ENCODE data around the gene TMEM214. TPM values are rescaled to one million over a fixed set of nuclear protein-coding genes. Genes with fewer than 3 reads are reported as not detected.

TMEM214 gene
- total RNA-seq, 1 donor from 2014 or later = 93.5 TPM

GRCh38 chr2:27071277-27071989 is 38.7 kb downstream of the TMEM214 start, which contains the start of gene OST4:
Gene OST4, minus strand, starts transcription at chr2:27071654.
- Mint-ChIP-seq H3K27ac (ENCODE audit: unreplicated experiment) (peak within 1 kb of the TSS; percentile 94), H3K4me3 (ENCODE audit: unreplicated experiment) (peak within 1 kb of the TSS; percentile 98), H3K27me3 (ENCODE audit: low read depth, unreplicated experiment) (no peaks in the 10 kb centered on the region), H3K9me3 (ENCODE audit: unreplicated experiment) (no peaks in the 10 kb centered on the region), H3K4me1 (ENCODE audit: low read depth, unreplicated experiment) (peaks cover 36% of the 10 kb centered on the region), H3K36me3 (ENCODE audit: low read depth, unreplicated experiment) (peaks cover 13% of the 10 kb centered on the region)
- H2AFZ ChIP-seq (ENCODE audit: low read depth, low read length) = peak within 1 kb of the TSS; percentile 62
- peaks cover 46% of the 10 kb centered on the region for H3K79me2 ChIP-seq (ENCODE audit: insufficient read depth, low read length)
- no peak for TF ChIP-seq EZH2 (IDR thresholded peaks at IDR 0.05; ENCODE audit: insufficient read depth, low read length)
- no peak for TF ChIP-seq CTCF (IDR thresholded peaks at IDR 0.05; ENCODE audit: insufficient read depth, low read depth, low read length)
- no peaks in the 10 kb centered on the region for H3K27me3 ChIP-seq (ENCODE audit: insufficient read depth, low read length)
- no peak for FAIRE-seq
- DNase-seq (ENCODE audit: low read depth) = peak; percentile 87
- H3K4me3 ChIP-seq (ENCODE audit: insufficient read depth, low read depth, low read length) = peak within 1 kb of the TSS; percentile 98
- no peaks in the 10 kb centered on the region for H3K9me3 ChIP-seq (ENCODE audit: insufficient read depth, low read depth, low read length)
- peaks cover 50% of the 10 kb centered on the region for H3K4me1 ChIP-seq (ENCODE audit: insufficient read depth, low read length)
- peaks cover 20% of the 10 kb centered on the region for H3K36me3 ChIP-seq (ENCODE audit: insufficient read depth, low read length)
- peaks cover 38% of the 10 kb centered on the region for H4K20me1 ChIP-seq (ENCODE audit: insufficient read depth, low read length)
- H3K27ac ChIP-seq (ENCODE audit: low read depth, low read length) = peak within 1 kb of the TSS; percentile 86
- H3K4me2 ChIP-seq (ENCODE audit: low read length) = peak within 1 kb of the TSS; percentile 97
- H3K9ac ChIP-seq (ENCODE audit: low read length) = peak within 1 kb of the TSS; percentile 96

DNA sequence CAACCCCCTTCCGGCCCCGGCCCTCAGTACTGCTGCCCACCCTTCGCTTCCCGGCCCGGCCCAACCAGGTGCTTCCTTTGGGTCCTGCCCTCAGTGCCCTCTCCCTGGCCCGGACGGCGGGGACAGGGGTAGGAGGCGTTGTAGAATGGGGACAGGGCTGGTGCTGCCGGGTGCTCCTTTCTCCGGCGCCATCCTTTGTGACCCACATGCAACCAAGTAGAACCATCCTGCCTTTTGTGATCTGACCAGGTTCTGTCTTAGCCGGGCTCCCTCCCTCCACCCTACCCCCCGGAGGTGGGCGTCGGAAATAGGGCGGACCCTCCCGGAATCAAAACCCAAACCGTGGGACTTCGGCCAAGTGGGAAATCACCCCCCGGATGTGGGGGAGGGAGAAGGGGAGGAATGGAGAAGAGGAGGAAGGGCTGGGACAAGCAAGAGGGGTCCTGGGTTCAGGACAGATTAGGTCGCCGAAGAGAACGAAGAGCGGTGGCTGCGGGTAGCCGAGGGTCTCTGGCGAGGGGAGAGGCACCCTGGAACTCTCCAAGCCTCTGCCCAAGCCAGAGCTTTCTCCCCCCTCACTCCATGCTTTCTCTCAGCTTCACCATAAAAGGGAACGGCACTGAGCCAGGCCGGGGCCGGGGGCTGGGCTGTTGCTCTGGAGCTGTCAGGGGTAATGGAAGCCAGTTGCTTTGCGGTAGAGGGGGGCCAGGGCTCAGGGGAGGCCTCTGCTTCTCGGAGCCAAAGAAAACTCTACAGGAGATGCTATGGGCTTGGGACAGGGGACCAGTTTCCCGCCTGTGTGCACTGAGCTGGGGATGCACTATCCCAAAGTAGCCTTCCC is 39.4 kb downstream of the TMEM214 start:
- no peaks in the 10 kb centered on the region for H3K9me3 Mint-ChIP-seq (ENCODE audit: unreplicated experiment)

More for the DNA sequence above, 39.4 kb downstream of the TMEM214 start:
- DNase-seq (ENCODE audit: low read depth) = peak; percentile 70
- Mint-ChIP-seq H3K36me3 (ENCODE audit: low read depth, unreplicated experiment) (peaks cover 13% of the 10 kb centered on the region), H3K27ac (ENCODE audit: unreplicated experiment) (peak overlapping the region; percentile 86), H3K4me3 (ENCODE audit: unreplicated experiment) (peak overlapping the region; percentile 81), H3K27me3 (ENCODE audit: low read depth, unreplicated experiment) (peaks cover under 1% of the 10 kb centered on the region), H3K4me1 (ENCODE audit: low read depth, unreplicated experiment) (peaks cover 36% of the 10 kb centered on the region)
- no peak for TF ChIP-seq CTCF (IDR thresholded peaks at IDR 0.05; ENCODE audit: insufficient read depth, low read depth, low read length)
- TF ChIP-seq EZH2 (IDR thresholded peaks at IDR 0.05; ENCODE audit: insufficient read depth, low read length) = no peak
- Histone ChIP-seq H3K4me2 (ENCODE audit: low read length) (peak overlapping the region; percentile 97), H3K9me3 (ENCODE audit: insufficient read depth, low read depth, low read length) (no peaks in the 10 kb centered on the region), H3K27ac (ENCODE audit: low read depth, low read length) (peak overlapping the region; percentile 43), H3K4me1 (ENCODE audit: insufficient read depth, low read length) (peaks cover 50% of the 10 kb centered on the region), H3K9ac (ENCODE audit: low read length) (peak overlapping the region; percentile 96), H4K20me1 (ENCODE audit: insufficient read depth, low read length) (peaks cover 36% of the 10 kb centered on the region), H3K4me3 (ENCODE audit: insufficient read depth, low read depth, low read length) (peak overlapping the region; percentile 98), H2AFZ (ENCODE audit: low read depth, low read length) (peak overlapping the region; percentile 62), H3K36me3 (ENCODE audit: insufficient read depth, low read length) (peaks cover 19% of the 10 kb centered on the region), H3K27me3 (ENCODE audit: insufficient read depth, low read length) (no peaks in the 10 kb centered on the region), H3K79me2 (ENCODE audit: insufficient read depth, low read length) (peaks cover 43% of the 10 kb centered on the region)
- FAIRE-seq = no peak
